Trophoblast cell (in vitro differentiated cells and primary cell): Measurements from ENCODE around the gene NFATC1.

Source experiments
- DNase-seq, 2 donors: peaks; one replicate each; pipeline ENCODE4 v3.0.0-alpha.2; 2016
- H2AFZ ChIP-seq: 2 replicates; pipeline ENCODE4 v1.6.1; 2013; ENCODE audit warnings: low read length, moderate library complexity, mild to moderate bottlenecking; ENCODE audit not compliant: insufficient read depth, poor library complexity
- H2AK5ac ChIP-seq: 2 replicates; pipeline ENCODE4 v1.6.1; 2013; ENCODE audit warnings: mild to moderate bottlenecking, low read length
- H2BK120ac ChIP-seq: 2 replicates; pipeline ENCODE4 v1.6.1; 2013; ENCODE audit warnings: low read length, mild to moderate bottlenecking, moderate library complexity; ENCODE audit not compliant: insufficient read depth, poor library complexity
- H2BK12ac ChIP-seq: 2 replicates; pipeline ENCODE4 v1.6.1; 2013; ENCODE audit warnings: mild to moderate bottlenecking, low read length, moderate library complexity
- H2BK5ac ChIP-seq: 2 replicates; pipeline ENCODE4 v1.6.1; 2013; ENCODE audit warnings: low read length, low read depth, moderate library complexity, mild to moderate bottlenecking; ENCODE audit not compliant: poor library complexity
- H3K14ac ChIP-seq: 2 replicates; pipeline ENCODE4 v1.6.1; 2013; ENCODE audit warnings: mild to moderate bottlenecking, low read length
- H3K18ac ChIP-seq: 2 replicates; pipeline ENCODE4 v1.6.1; 2013; ENCODE audit warnings: mild to moderate bottlenecking, low read length
- H3K23ac ChIP-seq: 2 replicates; pipeline ENCODE4 v1.6.1; 2013; ENCODE audit warnings: low read length
- H3K27ac ChIP-seq: 2 replicates; pipeline ENCODE4 v1.5.1; 2013; ENCODE audit warnings: low read depth, mild to moderate bottlenecking, inconsistent platforms, low read length, moderate library complexity
- H3K27me3 ChIP-seq: 2 replicates; pipeline ENCODE4 v1.6.1; 2013; ENCODE audit warnings: inconsistent platforms, mild to moderate bottlenecking, low read length, moderate library complexity; ENCODE audit not compliant: insufficient read depth
- H3K36me3 ChIP-seq, 2 experiments: 1 replicate in 1 of 2; 2 replicates in 1 of 2; pipeline ENCODE4 v1.6.1; 2013; ENCODE audit warnings: low read length in 2 of 2, mild to moderate bottlenecking in 2 of 2, moderate library complexity in 1 of 2; ENCODE audit not compliant: insufficient read depth in 2 of 2, control insufficient read depth in 1 of 2
- H3K4ac ChIP-seq: 2 replicates; pipeline ENCODE4 v1.6.1; 2013; ENCODE audit warnings: low read depth, mild to moderate bottlenecking, low read length, moderate library complexity
- H3K4me1 ChIP-seq, 2 experiments: 1 replicate in 1 of 2; 2 replicates in 1 of 2; pipeline ENCODE4 v1.6.1; 2013; ENCODE audit warnings: low read length in 2 of 2, mild to moderate bottlenecking in 2 of 2, moderate library complexity in 1 of 2; ENCODE audit not compliant: insufficient read depth in 2 of 2, control insufficient read depth in 1 of 2
- H3K4me2 ChIP-seq: 2 replicates; pipeline ENCODE4 v1.6.1; 2013; ENCODE audit warnings: inconsistent platforms, mild to moderate bottlenecking, low read length, moderate library complexity
- H3K4me3 ChIP-seq: 2 replicates; pipeline ENCODE4 v1.5.1; 2013; ENCODE audit warnings: mild to moderate bottlenecking, low read depth, low read length, inconsistent platforms
- H3K79me1 ChIP-seq: one replicate; pipeline ENCODE4 v1.6.1; 2013; ENCODE audit warnings: low read length
- H3K79me2 ChIP-seq: 2 replicates; pipeline ENCODE4 v1.6.1; 2013; ENCODE audit warnings: low read length, mild to moderate bottlenecking; ENCODE audit not compliant: control insufficient read depth, insufficient read depth, poor library complexity
- H3K9ac ChIP-seq: 2 replicates; pipeline ENCODE4 v1.6.1; 2013; ENCODE audit warnings: mild to moderate bottlenecking, low read length
- H3K9me3 ChIP-seq: 2 replicates; pipeline ENCODE4 v1.6.1; 2013; ENCODE audit warnings: low read depth, mild to moderate bottlenecking, control low read depth, inconsistent platforms, low read length; ENCODE audit not compliant: insufficient read depth
- H4K12ac ChIP-seq: 2 replicates; pipeline ENCODE4 v1.6.1; 2013; ENCODE audit warnings: low read depth, mild to moderate bottlenecking, low read length, moderate library complexity
- H4K8ac ChIP-seq: 2 replicates; pipeline ENCODE4 v1.6.1; 2013; ENCODE audit warnings: low read depth, mild to moderate bottlenecking, low read length, moderate library complexity
- H4K91ac ChIP-seq: one replicate; pipeline ENCODE4 v1.6.1; 2013; ENCODE audit warnings: low read depth, mild to moderate bottlenecking, low read length, moderate library complexity
- WGBS: extraction: QIAGEN DNeasy Blood & Tissue Kit; methylation state at CpG from one replicate; pipeline ENCODE4 v1.1.7; 2013; ENCODE audit warnings: missing lambda C conversion rate; ENCODE audit not compliant: insufficient read length, insufficient coverage; ENCODE audit errors: extremely low coverage; 5-methylcytosine and 5-hydroxymethylcytosine counted together

The NFATC1 gene

DNA sequence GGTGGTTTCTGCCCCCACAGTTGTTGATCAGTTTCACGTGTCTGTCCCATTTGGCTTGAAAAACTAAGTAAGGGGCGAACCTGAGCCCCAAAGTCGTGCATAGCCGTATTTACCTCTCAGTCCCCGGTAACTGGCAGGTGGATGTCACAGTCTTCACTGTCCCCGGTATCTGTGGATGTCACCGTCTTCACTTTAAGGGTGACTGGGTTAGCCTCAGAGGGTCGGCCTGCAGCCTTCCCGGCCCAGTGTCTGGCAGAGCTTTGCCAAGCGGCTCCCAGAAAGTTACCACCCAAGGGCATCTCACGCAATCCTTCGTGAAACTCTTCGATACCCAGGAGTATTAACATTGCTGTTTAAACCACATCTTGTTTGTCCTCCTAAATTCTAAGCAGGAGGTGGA is 158.6 kb downstream of the NFATC1 start:
- Histone ChIP-seq H4K8ac (no peak overlapping the region), H3K23ac (no peak overlapping the region), H2BK5ac (no peak overlapping the region), H2BK120ac (no peak overlapping the region), H3K18ac (no peak overlapping the region), H2AFZ (no peak overlapping the region), H3K4ac (no peak overlapping the region), H3K79me2 (no peaks in the 10 kb centered on the region), H3K4me1 (peaks cover 3% of the 10 kb centered on the region in 2 experiments), H3K27me3 (no peaks in the 10 kb centered on the region), H4K12ac (no peak overlapping the region), H3K79me1 (no peaks in the 10 kb centered on the region), H2AK5ac (no peak overlapping the region), H3K14ac (no peak overlapping the region), H3K27ac (no peak overlapping the region), H3K4me3 (no peak overlapping the region), H3K36me3 (no peaks in the 10 kb centered on the region), H3K9ac (no peak overlapping the region), H2BK12ac (no peak overlapping the region), H3K4me2 (no peak overlapping the region), H3K9me3 (peaks cover 21% of the 10 kb centered on the region), H4K91ac (no peak overlapping the region)
- DNase-seq = no peak
- WGBS = no CpG with 5 or more reads among the region's 13 CpGs

DNA sequence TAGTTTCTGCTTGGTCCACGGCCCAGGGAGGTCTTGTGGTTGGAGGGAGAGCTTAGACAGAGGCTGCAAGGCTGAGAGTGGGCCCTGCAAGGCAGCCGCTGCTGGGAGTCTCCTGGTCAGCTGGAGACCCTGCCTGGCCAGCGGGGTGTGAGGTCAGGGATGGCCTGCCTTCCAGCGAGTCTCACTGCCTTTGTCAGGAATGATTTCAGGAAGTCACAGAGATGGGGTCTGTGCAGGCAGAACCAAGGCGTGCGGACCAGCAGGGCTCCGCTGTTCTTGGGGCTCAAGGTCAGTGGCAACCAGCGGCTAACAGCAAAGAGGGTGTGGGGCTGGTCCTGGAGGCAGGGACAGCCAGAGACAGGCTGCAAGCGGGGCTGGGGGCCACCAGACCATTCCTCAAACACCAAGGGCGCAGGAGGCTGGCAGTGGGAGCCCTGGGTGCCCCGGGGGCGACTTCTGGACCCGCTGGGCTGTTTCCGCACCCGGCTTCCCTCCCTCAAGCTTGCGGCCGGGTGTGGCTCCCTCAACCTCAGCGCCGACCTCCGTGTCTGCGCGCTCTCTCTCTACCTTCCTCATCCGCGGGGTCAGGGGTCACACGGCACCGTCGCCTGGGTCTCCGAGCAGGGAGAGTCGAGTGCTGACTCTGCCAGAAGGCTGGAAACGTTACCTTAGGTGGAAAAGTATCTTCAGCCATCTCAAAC is 159.4 kb downstream of the NFATC1 start:
- Histone ChIP-seq H4K91ac (no peak overlapping the region), H3K4me1 (peaks cover 3% of the 10 kb centered on the region in 2 experiments), H2AK5ac (no peak overlapping the region), H3K36me3 (no peaks in the 10 kb centered on the region), H3K79me2 (no peaks in the 10 kb centered on the region), H2AFZ (no peak overlapping the region), H4K12ac (no peak overlapping the region), H3K9ac (no peak overlapping the region), H3K4me3 (no peak overlapping the region), H3K27me3 (no peaks in the 10 kb centered on the region), H3K23ac (no peak overlapping the region), H3K4ac (no peak overlapping the region), H3K4me2 (no peak overlapping the region), H3K18ac (no peak overlapping the region), H2BK12ac (no peak overlapping the region), H3K79me1 (no peaks in the 10 kb centered on the region), H4K8ac (no peak overlapping the region), H3K27ac (no peak overlapping the region), H3K14ac (no peak overlapping the region), H3K9me3 (peaks cover 20% of the 10 kb centered on the region), H2BK120ac (no peak overlapping the region), H2BK5ac (no peak overlapping the region)
- DNase-seq = no peak
- WGBS = no CpG with 5 or more reads among the region's 30 CpGs

DNA sequence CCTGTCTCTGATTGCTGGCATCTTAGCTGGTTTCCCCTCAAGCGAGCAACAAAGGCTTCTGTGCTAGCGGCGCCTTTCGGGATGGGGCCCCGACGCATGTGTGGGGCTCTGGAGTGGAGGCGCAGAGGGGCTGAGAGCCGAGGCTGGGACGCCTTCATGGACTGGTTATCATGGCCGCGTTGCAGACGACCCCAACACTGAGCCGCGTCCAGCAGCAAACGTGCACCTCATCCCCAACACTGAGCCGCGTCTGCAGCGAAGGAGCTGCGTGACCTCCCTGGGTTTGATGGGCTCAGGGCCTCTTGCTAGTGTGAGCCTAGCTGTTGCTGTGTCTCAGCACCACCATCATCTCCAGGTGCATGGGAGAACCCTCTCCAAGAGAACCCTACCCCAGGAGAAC is 160.2 kb downstream of the NFATC1 start:
- H3K27me3 ChIP-seq = no peaks in the 10 kb centered on the region
- no peak overlapping the region for H3K27ac ChIP-seq
- no peak overlapping the region for H3K9ac ChIP-seq
- no peaks in the 10 kb centered on the region for H3K79me2 ChIP-seq
- H3K36me3 ChIP-seq = no peaks in the 10 kb centered on the region
- no peak overlapping the region for H2AFZ ChIP-seq
- H4K12ac ChIP-seq = no peak overlapping the region
- WGBS = no CpG with 5 or more reads among the region's 19 CpGs
- no peak overlapping the region for H2BK12ac ChIP-seq
- peaks cover 3% of the 10 kb centered on the region in 2 experiments for H3K4me1 ChIP-seq
- no peak overlapping the region for H3K18ac ChIP-seq
- peaks cover 20% of the 10 kb centered on the region for H3K9me3 ChIP-seq
- H3K14ac ChIP-seq = no peak overlapping the region
- no peak overlapping the region for H3K4me3 ChIP-seq
- no peak overlapping the region for H2BK120ac ChIP-seq
- no peak overlapping the region for H2AK5ac ChIP-seq
- DNase-seq = no peak
- no peak overlapping the region for H2BK5ac ChIP-seq
- H3K4me2 ChIP-seq = no peak overlapping the region
- H4K8ac ChIP-seq = no peak overlapping the region
- no peak overlapping the region for H3K23ac ChIP-seq
- no peak overlapping the region for H3K4ac ChIP-seq
- no peaks in the 10 kb centered on the region for H3K79me1 ChIP-seq
- no peak overlapping the region for H4K91ac ChIP-seq

DNA sequence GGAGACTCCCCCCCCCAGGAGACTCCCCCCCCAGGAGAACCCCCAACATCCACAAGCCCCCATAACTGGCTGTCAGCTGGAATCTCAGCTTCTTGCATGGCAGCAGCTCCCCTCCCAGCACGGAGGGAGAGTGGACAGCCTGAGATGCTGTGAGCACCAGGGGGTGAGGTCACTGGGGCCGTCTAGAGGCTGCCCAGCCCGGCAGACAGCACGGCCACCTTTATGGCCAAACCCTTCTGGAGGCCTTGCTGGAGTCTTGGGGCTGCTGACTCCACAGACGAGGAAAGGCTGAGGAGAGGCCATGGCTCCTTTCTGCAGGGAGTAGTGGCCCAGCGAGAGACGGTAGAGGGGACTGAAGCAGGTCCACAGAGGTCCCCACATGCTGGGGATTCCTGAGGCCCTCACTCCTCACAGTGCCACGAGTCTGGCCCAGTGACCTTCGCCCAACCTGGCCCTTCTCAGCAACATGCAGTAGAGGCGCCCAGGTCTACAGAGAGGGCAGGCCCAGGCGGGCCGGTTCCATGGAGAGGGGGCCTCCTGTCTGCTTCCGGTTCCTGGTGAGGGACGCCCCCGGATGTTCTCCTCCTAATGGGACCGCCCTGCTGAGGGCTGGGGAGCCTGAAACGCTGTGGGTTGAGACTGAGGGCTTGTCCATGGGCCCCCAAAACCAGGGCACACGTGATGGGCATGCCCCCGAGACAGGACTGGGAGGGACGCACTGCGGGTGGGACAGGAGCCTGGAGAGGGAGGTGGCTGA is 161.3 kb downstream of the NFATC1 start:
- Histone ChIP-seq H3K9ac (no peak overlapping the region), H2AK5ac (no peak overlapping the region), H2BK12ac (no peak overlapping the region), H4K12ac (no peak overlapping the region), H3K27me3 (no peaks in the 10 kb centered on the region), H3K23ac (no peak overlapping the region), H2BK5ac (no peak overlapping the region), H3K36me3 (no peaks in the 10 kb centered on the region), H2AFZ (no peak overlapping the region), H3K4me1 (peaks cover 3% of the 10 kb centered on the region in 2 experiments), H3K18ac (no peak overlapping the region), H3K9me3 (peaks cover 20% of the 10 kb centered on the region), H3K79me2 (no peaks in the 10 kb centered on the region), H4K91ac (no peak overlapping the region), H3K14ac (no peak overlapping the region), H2BK120ac (no peak overlapping the region), H3K4me3 (no peak overlapping the region), H3K4ac (no peak overlapping the region), H3K27ac (no peak overlapping the region), H3K4me2 (no peak overlapping the region), H4K8ac (no peak overlapping the region), H3K79me1 (no peaks in the 10 kb centered on the region)
- no CpG with 5 or more reads among the region's 21 CpGs for WGBS
- no peak for DNase-seq
